GM13976 (cell line): ENCODE measurements around the gene ITPR2.

Source experiments
- DNase-seq: peaks from one replicate; pipeline ENCODE4 v3.0.0; 2012; ENCODE audit warnings: low spot score
- in situ Hi-C: fragments of 300-500 bp; cut with MboI; formaldehyde crosslinking; loops from one replicate; pipeline ENCODE4 v1.12.0; 2022; ENCODE audit warnings: low sequenced_read_pairs, mixed read lengths, inconsistent platforms; ENCODE audit not compliant: unreplicated experiment
- TF ChIP-seq, protein P1 (sequence below): IDR thresholded peaks from 2 replicates; pipeline ENCODE4 v1.5.1; 2012; ENCODE audit warnings: borderline replicate concordance, mild to moderate bottlenecking; ENCODE audit not compliant: insufficient read depth; ENCODE audit errors: extremely low read depth, missing control alignments, control extremely low read depth

The ITPR2 gene

DNA sequence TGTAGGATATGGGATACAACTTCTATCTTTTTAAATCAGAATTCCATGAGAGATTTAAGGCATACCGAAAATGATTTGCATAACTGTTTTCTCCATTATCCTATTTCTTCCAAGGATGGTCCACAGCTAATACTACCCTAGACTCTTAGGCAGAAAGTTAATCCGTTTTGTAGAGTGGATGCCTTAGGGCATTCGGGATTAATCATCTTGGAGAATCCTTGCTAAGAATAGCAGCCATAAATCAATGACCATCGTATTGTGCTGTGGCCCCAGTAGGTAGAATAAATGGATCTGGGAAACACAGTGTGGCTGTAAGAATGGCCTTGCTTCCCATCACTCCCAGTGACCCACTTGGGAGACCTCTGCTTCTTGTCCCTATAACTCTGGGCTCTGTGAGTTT lies 538.0 kb downstream of the ITPR2 start:
- TF ChIP-seq, protein P1, sequence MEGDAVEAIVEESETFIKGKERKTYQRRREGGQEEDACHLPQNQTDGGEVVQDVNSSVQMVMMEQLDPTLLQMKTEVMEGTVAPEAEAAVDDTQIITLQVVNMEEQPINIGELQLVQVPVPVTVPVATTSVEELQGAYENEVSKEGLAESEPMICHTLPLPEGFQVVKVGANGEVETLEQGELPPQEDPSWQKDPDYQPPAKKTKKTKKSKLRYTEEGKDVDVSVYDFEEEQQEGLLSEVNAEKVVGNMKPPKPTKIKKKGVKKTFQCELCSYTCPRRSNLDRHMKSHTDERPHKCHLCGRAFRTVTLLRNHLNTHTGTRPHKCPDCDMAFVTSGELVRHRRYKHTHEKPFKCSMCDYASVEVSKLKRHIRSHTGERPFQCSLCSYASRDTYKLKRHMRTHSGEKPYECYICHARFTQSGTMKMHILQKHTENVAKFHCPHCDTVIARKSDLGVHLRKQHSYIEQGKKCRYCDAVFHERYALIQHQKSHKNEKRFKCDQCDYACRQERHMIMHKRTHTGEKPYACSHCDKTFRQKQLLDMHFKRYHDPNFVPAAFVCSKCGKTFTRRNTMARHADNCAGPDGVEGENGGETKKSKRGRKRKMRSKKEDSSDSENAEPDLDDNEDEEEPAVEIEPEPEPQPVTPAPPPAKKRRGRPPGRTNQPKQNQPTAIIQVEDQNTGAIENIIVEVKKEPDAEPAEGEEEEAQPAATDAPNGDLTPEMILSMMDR: no peak

DNA sequence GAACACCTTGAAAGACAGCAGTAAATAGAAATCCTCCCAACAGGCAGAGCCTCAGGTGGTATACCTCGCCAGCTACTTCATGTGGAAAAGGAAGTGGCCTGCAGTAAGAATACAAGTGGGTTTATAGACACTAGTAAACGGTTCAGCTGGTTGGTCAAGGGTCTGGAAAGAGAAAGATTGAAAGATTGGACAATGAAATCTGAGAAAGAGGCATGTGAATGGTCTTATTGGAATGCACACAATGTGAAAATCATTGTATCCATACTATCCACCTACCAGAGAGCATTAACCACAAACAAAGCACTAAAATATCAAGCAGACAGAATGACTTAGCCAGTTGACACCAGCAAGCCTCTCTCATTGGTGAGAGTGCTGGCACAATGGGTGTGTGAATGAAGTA lies 539.4 kb downstream of the ITPR2 start:
- TF ChIP-seq, protein P1: no peak
- DNase-seq: no peak
- in situ Hi-C loops: no loop called here

More for the DNA sequence above, 538.0 kb downstream of the ITPR2 start:
- DNase-seq: no peak
- in situ Hi-C loops: no loop called here

DNA sequence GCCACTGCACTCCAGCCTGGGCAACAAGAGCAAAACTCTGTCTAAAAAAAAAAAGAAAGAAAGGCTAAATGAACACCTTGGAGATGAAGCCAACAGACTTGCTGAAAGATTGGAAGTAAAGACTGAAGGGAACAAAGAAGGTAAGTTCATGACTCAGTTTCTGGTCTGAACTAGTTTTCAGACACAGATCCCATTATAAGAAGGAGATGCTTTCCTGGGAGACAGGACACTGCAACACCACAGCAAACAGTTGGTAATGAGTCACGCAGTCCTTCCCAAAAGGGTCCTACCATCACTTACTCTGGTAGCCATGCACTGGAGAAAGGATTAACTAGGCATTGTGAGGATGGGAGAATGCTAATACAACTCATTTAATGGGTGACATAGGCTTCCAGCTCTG lies 540.4 kb downstream of the ITPR2 start:
- in situ Hi-C loops: no loop called here
- TF ChIP-seq, protein P1: no peak
- no peak for DNase-seq

DNA sequence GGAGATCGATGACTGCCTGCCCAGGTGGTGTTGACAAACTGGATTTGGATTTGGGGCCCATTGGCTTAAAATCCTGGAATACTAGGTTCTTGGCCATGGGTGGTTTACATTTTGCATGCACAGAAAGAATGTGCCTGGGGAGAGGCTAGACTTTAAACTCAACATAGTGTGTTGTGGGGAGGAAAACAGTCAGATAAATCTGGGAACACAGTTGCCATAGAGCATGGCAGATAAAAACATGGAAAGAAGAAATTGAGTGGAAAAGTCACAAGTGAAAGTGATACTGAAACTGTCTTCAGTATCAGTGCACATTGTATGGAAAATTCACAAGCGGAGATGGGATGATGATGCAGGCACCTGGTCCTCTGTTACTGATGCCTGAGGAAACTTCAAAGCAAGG lies 542.4 kb downstream of the ITPR2 start:
- TF ChIP-seq, protein P1: no peak
- DNase-seq: no peak
- in situ Hi-C loops: no loop called here

DNA sequence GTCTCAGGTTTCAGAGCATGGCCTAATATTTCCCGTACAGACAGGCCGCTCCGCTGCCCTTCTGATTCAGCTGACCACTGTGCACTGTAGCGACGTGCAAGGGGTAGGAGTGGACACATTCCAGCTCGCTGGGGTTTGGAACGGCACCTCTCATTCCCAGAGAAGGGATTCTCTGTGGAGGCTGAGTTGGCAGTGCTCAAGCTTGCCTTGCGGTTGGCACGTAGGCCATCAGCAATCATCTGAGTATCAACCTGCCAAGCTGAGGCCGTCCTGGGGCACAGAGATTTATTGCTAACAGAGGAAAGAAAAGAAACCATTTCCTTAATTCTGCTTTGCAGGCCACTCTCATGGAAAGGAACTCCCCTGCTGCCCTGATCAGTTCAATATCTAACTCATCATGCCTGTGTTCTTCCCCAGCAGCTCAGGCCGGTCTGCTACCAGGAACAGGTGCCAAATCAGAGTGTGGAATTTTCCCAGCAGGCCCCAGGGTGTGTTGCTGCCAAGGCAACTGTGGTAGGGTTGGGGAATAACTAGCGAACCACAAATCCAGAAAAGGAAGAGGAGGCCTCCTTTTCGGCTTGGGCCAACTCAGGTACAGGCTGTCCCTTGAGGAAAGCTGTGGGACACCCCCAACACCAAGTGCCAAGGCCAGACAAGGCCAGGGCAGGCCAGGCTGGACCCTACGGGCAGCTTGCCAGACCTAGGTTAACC lies 545.2 kb downstream of the ITPR2 start:
- no peak for DNase-seq
- in situ Hi-C loops: no loop called here
- TF ChIP-seq, protein P1: no peak
